Activated CD4-positive, alpha-beta T cell treated with anti-CD3 and anti-CD28 coated beads, Interleukin-2, amount 50 U/mL, for 4 hours (primary cell): Measurements from ENCODE around the gene CBX2.

Experiments
- DNase-seq, 2 experiments: peaks; one replicate each; pipeline ENCODE4 v3.0.0-alpha.2; 2020

CBX2 gene

GRCh38 chr17:79802039-79802735 is 24.2 kb downstream of the CBX2 start:
- DNase-seq = no peak

DNA sequence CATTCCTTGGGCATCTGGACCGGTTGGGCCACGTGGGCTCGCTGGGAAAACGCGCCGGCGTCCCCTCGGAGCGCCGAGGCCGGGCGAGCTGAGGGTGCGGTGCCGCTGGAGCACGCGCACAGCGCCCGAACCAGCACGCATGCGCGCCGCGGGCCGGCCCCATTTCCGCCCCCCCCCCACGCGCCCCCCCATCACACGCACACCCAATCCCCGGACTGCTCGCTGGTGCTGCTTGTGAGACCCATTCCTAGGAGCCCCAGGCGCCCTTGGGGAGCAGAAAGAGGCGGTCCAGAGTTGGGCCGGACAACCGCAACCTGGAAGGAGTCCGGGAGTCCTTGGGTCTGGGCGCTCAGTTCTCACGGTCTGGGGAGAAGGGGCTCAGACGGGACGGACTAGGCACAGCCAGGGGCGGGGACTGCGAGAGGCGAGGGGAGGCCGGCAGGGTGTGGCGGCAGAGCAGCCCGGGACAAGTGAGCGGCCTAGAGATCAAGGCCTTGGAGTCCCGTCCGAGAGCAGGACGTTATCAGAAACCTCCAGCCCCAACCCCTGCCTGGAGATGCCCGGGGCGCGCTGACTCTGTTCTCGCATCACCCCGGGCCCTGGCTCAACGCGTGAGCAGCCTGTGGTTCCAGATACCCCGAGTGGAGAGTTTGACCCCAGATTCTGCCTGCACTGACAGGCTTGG is 24.9 kb downstream of the CBX2 start:
- DNase-seq = no peak

DNA sequence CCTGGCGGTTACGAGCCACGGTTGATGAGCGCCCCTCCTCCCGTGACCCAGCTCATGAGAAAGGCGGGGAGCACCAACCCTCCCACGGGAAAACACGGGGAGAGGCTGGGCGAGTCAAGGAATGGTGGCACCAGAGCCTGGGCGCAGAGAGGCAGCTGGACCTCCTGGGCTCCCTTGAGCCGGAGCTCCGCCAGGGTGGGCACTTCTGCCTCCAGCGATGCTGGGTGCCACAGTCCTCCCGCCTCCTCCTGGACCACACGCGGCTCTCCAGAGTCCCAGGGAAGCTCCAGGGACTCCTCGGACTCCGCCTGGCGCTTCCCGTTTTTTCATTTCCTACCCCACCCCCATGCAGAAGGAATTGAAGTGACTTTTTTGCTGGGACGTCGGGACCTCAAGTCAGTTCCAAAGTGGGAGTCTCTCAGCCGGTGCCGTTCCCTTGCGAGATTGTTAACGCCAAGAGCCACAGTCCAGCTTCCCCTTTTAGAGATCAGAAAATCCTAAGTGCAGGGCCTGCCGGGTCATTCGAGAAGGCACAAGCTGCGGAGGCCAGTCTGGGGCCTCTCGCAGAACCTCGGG is 25.6 kb downstream of the CBX2 start:
- no peak for DNase-seq

DNA sequence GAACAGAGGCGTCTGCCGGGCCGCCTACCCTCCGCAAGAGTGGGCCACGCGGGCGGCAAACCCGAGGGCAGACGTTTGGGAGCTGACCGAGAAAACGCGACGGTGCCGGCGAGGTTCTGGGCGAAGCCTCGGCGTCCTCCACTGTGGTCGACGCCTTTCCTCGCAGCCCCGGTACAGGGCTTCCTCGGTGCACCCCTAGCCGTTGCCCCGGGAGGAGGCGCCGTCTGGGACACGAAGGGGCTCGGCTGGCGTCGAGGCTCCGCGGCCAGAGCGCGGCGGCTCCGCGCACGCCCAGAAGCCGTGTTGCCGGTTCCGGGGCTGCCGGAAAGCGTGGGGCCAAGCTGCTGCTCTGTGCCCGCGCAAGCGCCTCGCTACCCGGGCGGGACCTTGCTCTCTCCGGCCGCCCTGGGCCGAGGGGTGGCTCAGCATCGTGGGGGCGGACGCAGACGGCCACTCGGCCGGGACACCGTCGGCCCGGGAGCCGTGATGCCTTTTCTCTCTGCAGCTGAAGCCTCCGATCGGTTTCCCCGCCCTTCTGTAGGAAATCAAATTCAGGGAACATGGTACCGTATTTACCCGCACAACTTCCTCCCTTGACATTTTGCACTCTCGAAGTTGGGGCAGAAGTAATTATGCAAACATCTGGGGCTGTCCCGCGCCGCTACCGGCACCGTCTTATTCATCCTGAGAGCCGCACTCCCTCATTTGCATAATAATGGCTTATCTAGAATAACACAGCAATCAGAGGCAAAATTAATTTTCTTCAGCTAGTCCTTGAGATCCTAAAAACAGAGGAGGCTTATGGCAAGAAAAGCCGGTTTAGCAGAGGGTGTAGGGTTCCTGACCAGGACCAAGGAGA is 26.3 kb downstream of the CBX2 start:
- peak; percentile 61 to 69 for DNase-seq

- no peak for DNase-seq
These were observed 27.1 kb downstream of the CBX2 start for GRCh38 chr17:79804856-79805696.

DNA sequence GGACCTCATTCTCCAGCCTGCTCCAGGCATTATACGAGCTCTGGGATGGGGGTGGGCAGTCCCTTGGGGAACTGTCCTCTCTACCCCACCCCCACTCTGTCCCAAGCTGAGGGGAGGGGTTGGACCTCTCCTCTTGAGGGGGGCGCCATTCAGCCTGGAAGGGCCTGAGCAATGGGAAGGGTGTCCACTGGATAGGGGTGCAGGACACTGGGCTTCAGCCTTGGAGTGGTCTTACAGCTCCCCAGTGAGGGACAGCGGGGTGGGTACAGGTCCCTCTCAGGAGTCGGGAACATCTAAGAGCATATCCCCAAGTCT is 28.5 kb downstream of the CBX2 start:
- no peak for DNase-seq

DNA sequence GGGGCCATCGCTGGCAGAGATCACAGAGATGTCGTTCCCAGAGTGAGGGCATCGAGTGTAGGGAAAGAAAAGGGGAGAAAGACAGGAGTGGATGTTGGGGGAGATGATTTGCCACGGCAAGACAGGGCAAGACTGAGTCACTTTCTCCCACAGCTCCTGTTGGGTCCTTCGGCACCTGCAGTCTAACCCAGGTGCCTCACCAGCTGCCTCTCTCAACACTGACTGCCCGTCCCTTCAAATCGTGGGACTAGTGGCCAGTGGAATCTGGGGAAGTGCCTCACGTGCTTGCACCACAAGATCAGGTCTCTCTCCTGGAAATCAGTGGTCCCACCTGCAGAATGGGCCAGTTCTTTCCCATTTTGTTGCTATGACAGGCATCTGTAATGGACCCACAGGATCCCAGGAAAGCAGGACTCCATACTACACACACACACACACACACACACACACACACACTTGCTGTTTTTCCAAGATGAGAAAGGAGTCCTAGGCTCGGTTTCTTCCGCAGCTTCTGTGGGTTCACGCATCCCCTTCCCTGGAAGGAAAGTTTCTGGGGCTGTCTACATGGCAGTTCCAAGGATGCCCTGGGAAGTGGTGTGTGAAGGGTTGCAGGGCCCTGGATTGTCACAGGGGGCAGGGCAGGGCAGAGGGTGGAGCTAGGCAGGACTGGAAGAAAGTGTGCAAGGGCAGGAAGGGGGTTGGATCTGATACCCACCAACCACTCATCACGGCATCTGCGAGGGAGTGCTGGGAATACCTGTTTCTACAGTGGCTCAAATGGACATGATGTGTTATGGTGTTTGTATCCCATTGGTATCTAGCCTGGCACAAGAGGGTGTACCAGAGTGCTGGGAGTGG is 29.1 kb downstream of the CBX2 start:
- DNase-seq = no peak

- no peak for DNase-seq
These were observed 31.0 kb downstream of the CBX2 start for GRCh38 chr17:79808763-79809529.

GRCh38 chr17:79809530-79810129 is 31.7 kb downstream of the CBX2 start:
- DNase-seq = no peak

DNA sequence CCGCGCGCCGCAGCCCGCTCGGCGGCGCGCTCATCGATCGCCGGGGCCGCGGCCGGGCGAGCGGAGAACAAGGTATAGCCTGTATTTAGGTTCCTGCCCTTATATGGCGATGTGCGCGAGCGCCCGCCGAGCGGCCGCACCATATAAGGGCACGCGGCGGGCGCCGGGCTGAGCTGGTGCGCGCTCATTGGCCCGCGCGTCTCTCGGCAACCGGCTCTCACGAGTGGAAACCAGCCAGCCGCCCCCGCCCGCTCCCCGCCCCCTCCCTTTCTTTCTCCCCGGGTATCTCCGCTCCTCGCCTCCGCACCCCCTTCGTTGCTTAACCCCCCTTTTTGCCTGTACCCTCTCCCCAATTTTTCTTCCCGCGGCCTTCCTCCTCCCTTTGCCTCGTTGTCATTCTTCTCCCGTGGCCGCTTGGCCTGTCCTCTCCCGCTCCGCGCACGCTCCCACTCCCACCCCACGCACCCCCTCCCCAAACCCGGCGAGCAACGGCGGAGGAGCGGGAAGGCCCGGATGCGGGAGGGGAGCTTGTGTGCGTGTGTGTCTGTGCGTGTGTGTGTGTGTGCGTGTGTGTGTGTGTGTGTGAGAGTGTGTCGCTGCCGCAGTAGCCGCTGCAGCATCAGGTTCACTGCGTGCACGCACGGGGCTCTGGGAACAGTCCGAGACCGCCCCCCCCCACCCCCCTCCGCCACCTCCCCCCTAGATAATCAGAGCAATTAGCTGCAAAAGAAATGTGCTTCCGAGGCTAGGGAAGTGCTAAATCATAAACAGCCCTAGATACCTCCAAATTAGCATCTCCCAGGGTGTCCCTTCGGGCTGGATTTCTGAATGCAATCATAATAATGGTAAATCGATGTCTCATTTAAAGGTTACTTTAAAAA is 32.4 kb downstream of the CBX2 start:
- DNase-seq = peak; percentile 80 to 83

- DNase-seq = no peak
These were observed 33.3 kb downstream of the CBX2 start for GRCh38 chr17:79811011-79811867.

DNA sequence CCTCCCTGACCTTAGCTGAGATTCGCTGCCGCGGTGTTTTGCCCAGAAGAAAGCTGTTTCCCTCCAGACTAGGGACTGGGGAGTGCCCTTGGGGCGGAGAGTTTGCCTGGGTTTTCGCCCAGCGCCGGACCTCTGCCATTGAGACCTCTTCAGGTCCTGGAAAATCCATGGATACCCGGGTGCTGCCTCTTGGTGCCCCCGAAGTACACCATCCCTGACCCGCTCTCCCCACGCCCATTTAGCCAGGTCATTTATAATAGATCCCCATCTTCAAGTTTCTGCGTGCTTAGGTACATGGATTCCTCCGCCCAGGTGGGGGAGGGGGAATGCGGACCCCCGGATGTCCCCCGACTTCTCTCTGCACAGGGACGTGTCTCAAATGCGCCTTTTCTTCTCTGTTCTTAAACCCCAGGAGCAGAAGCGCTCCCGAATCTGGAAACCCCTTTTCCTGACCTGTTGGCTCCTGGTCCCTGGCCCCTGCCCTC is 34.0 kb downstream of the CBX2 start:
- no peak for DNase-seq

GRCh38 chr17:79812353-79813258 is 34.7 kb downstream of the CBX2 start:
- no peak for DNase-seq

DNA sequence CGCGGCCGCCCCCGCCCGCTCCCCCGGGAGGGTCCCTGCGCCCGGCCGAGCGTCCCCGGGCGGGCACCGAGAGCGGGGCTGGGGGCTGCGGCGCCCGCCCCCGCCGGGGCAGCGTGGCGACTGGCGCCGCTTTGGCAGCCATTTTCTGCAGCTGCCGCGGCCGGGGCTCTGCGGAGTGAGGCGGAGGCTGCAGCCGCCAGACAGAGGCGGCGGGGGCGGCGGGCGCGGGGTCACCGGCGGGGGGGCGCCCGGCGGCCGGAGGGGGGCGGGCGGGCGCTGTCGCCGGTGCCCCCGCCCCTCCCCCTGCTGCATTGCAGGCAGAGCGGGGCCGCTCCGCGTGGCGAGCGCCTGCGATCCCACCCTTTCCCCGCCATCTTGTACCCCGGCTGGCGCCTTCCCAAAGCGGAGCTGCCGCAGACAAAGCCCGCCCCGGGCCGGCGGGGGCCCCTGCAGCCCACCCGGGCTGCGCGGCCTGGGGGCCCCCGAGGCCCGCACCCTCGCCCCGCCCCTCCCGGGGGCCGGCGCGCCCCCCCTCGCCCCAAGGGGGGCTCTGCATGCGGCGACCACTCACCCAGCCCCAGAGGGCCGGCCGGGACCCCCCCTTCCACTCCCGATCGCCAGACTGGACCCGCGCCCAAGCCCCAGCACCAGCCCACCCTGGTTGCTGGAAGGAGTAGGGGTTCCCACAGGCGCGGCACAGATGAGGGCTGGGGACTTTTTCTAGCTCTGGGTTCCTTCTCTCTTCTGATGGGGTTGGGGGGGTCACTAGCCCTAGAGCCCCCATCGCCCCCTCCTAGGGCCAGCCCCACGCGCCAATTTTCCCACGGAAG is 35.6 kb downstream of the CBX2 start:
- DNase-seq = no peak

GRCh38 chr17:79814127-79814973 is 36.4 kb downstream of the CBX2 start:
- no peak for DNase-seq
